Glomerular visceral epithelial cell (primary cell): ENCODE results near the gene SLC7A8.
"Not testable (repeated sequence)": the region's sequence is repeated elsewhere in the genome, so short reads cannot be mapped to it uniquely, and the experiment has no call there.

Experiments
- DNase-seq: peaks from one replicate; pipeline ENCODE4 v3.0.0-alpha.2; 2016; ENCODE audit errors: extremely low spot score

Gene SLC7A8

DNA sequence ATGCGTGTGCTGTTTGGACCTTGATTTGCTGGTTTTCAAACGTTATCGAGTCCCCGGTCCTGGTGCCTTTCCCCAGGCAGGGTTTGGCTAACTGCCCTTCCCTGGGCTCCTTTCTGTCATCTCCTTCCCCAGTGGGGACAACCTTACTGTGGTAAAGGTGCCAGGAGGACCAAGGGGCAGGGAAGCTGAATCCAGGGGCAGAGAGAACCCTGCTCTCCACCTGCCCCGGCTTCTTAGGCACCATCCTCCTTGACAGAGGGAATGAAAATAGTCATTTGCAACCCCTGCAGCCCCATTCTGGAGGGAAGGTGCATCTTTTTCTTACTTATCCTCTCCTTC is 69.4 kb downstream of the SLC7A8 start:
- DNase-seq: no peak

DNA sequence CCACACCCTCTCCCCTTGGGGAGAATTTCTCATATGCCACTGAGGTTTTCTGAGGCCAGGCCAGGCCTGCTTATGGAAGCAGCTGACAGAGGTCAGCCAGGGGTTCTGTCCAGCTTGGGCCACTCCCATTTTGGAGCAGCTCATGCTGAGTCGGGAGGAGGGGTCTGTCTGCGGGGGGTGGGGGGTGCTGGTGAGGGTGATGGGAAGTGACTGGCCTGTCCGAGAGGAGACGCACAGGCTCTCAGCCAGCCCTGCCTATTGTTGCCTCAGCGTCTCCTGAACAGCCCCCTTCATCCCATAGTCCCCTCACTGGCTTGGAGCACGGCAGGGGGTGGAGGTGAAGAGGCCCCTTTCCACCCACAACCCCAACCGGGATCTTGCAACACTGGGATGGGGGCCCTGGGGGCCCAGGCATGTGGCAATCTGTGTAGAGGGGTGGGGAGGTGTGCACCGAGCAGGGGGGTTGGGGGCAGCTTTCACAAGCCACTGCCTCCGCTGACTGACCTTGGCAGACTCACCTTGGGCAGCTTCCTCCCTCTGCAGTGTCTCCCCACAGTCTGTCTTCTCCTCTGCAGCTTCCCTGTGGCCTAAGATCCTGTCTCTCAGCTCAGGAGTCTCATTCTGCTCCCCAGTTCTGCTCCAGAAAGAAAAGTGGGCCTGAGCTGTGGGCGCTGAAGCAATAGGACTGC is 69.9 kb downstream of the SLC7A8 start:
- DNase-seq: no peak

DNA sequence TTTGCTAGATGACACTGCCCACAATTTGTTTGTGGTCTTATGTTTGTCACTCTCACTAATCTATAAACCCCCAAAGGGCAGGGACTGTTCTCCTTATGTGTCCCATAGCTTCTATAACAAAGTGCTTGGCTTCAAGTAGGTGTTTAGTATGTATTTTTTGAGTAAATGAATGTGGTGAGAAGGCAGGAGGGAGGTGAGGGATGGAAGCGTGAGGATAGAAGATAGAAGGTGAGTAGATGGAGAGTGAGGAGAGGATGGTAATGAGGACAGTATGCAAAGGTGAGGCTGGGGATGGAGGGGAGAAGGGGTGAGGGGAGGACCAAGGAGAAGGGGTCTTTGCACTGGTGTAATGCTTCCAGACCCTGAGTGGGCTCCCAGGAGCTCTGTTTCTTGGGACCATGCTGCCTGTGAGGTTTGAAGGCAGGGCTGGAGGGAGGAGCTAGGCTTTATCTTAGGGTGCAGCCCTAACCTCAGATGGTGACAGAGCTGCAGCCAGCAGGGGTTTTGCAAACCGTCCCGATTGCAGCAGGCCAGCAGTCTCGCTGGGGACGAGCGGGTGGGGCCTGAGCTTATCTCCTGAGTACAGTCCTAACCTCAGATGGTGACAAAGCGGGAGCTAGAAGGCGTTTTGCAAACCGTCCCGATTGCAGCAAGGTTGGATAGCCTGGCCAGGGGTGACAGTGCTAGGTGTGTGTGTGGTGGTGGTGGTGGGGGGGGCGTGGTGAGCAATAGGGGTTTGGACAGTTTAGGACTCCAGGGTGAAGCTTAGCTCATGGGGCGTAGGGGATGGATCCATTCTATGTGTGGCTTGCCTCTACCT is 70.9 kb downstream of the SLC7A8 start:
- no peak for DNase-seq

DNA sequence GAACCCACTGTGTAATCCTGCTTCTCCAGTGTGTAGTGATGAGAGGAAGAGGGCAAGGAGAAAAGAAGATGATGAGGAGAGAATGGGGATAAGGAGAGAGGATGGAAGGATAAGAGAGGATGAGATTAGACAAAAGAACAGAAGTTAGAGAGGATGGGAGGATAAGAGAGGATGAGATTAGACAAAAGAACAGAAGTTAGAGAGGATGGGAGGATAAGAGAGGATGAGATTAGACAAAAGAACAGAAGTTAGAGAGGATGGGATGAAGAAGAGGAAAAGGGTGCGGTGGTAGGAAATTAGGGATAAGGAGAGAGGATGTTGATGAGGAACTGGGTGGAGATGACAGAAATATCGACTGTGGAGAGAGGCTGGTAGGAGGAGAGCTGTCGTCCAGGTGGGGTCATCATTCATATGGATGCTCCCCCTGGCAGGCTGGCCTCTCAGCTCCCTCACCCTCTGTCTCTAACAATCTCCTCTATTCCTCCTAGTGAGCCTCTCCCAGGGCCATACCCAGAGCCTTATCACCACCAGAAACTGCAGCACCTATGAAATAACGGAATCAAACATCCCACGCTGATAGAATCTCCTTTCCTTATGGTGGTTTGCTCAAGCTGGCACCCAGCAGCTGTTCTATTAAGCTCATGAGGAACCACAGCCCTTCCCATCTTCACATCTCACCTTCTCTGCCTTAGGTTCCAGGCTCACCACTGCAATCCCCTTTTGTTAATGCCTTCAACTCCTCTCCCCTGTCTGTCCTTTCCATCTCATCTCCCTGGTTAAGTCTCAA is 72.7 kb downstream of the SLC7A8 start:
- no peak for DNase-seq

DNA sequence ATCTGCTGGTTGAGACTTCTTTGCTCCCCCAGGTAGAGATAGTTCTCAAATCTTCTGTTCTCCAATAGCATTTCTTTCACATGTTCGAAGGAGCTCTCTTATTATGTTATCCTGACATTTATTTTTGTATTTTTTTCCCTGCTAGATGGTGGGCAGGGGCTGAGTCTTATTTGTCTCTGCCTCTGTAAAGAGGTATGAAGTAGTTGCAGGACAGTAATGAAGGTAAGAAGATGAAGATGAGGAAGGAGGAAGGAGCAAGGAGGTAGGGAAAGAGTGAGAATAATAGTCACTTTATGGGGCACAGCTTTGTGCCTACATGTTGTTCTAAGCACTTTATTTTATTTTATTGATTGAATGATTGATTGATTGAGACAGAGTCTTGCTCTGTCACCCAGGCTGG is 73.7 kb downstream of the SLC7A8 start:
- DNase-seq: no peak

DNA sequence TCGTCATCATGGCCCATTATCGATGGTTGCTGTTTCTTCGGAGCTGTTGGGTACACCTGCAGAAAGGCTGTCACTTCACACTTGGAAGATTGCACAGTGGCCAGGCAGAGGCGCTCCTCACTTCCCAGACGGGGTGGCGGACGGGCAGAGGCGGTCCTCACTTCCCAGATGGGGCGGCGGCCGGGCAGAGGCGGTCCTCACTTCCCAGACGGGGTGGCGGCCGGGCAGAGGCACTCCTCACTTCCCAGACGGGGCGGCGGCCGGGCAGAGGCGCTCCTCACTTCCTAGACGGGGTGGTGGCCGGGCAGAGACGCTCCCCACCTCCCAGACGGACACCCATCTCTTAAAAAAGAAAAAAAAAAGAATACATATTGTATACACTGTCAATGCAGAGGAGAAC is 75.3 kb downstream of the SLC7A8 start:
- DNase-seq: not testable (repeated sequence)

DNA sequence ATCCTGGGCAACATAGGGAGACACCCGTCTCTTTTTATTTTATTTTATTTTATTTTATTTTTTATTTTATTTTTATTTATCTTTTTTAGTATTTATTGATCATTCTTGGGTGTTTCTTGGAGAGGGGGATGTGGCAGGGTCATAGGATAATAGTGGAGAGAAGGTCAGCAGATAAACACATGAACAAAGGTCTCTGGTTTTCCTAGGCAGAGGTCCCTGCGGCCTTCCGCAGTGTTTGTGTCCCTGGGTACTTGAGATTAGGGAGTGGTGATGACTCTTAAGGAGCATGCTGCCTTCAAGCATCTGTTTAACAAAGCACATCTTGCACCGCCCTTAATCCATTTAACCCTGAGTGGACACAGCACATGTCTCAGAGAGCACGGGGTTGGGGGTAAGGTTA is 75.8 kb downstream of the SLC7A8 start:
- DNase-seq: not testable (repeated sequence)

DNA sequence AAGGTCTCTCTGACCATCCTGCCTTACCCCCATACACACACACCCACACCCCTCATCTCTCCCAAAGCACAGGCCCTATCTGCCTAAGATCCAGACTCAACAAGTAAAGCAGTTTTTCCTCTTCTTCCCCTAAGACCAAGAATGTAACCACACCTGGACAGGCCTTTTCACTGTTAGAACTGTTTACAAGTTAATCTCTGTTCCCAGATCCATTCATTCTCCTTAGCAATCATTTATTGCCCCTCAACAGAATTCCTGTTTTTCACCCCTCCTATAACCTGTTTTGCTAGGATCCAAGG is 76.8 kb downstream of the SLC7A8 start:
- no peak for DNase-seq

DNA sequence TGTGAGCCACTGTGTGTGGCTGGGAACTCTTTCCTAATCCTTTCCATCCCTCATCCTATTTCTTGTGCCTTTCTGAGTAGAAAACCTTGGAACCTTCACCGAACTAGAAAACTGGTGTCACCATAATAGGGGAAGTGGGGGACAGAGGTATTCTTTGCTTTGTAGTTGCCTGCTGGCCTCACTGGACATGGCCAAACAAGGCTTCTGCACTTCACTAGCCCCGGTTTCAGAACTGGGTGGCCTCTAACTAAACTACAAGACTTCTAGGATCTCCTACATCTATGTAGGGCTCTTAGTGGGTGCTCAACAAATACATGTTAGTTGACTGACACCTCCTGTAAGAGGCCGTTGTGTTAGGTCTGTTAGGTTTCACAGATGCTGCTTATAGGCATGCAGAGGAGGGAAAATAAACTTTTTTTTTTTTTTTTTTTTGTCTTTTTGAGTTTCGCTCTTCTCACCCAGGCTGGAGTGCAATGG is 78.1 kb downstream of the SLC7A8 start:
- no peak for DNase-seq

DNA sequence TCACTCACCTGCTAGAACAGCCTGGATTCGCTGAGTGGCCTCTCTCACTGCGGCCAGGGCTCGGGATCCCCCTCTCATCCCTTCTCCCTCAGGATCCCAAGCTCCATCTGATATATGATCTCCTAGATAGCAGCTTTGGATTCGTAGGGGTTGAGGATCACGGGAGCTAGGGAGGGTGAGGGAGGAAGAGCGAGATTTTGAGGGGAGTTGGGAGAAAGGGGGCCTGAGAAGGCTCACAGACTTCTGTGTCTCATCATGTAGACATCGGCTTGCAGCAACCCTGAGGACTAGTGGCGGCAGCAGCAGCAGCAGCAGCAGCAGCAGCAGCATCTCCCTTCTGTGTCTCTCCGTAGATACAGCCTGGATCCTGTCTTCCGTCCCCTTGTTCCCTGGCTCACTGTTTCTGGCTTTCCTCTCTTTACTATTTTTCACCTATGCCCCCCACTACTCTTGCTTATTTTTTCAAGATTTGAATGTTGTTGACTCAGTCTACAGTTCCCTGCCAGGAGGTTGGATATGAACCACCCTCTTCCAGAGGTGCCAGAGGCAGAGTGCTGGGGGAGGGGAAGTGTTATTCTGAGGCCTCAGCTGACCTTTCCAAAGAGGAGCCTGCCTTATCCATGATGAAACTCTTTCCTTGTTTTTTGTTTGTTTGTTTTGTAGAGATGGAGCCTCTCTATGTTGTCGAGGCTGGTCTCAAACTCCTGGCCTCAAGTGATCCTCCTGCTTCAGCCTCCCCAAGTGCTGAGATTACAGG is 78.7 kb downstream of the SLC7A8 start, which contains the start of gene CIROP:
CIROP (minus strand) TSS at position 399 of the 757 bp plus-strand sequence; CDS start at position 330, 69 bp downstream.
- DNase-seq: no peak

DNA sequence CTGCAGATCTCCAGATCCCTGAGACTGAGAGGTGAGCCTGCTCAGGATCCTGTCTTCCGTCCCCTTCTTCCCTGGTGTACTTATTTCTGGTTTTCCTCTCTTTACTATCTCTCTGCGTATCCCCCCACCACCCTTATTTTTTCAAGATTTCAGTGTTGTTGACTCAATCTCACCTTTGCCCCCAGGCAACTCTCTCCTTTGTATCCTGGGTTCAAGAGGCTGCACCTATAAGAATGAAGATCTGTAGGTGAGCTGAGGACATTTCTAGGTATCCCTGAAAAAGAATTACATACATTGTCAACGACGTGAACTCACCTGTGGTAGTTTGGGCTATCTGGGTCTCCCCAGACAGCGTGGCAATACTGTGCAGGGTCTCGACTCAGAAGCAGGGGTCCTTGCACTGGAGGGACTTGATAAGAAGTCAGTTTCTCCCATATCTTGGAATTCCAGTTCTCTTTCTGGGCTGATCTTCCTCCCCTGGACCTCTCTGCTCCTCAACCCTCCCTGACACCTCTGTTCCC is 79.3 kb downstream of the SLC7A8 start:
- DNase-seq: no peak

DNA sequence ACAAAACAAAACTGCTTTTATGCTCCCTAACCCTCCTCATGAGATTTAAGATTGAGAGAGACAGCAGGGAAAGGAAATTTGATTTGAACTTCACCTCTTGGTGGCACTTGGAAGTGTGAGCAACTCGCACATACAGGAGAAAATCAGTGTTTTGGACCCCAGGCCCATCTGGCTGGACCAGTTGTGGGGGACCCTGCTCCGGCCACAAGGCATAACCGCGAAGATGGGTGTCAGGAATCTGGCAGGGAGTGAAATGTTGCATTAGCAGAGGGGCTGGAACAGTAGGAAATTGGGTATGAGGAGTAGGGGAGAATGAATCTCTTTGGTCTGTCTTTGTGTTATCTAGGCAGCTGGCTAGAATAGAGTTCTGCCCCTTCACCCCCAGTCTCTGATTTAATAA is 79.9 kb downstream of the SLC7A8 start:
- DNase-seq: no peak

DNA sequence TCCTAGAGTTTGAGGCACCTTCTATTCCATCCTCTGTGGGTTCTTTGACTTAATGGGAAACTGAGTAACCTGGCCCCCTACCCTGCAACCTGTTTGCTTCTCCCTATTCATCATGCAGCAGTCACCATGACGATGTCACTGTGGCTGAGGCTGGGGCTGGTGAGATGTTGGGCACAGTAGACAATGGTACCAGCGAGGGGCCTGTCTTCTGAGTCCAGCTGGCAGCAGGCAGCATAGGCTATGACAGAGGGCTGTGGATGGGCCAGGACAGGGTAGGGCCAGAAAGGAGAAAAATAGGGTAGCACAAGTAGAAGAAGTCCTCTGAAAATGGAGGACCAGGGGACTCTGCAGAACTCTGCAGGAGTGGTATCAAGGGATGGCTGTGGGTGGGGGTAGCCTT is 80.7 kb downstream of the SLC7A8 start:
- no peak for DNase-seq

DNA sequence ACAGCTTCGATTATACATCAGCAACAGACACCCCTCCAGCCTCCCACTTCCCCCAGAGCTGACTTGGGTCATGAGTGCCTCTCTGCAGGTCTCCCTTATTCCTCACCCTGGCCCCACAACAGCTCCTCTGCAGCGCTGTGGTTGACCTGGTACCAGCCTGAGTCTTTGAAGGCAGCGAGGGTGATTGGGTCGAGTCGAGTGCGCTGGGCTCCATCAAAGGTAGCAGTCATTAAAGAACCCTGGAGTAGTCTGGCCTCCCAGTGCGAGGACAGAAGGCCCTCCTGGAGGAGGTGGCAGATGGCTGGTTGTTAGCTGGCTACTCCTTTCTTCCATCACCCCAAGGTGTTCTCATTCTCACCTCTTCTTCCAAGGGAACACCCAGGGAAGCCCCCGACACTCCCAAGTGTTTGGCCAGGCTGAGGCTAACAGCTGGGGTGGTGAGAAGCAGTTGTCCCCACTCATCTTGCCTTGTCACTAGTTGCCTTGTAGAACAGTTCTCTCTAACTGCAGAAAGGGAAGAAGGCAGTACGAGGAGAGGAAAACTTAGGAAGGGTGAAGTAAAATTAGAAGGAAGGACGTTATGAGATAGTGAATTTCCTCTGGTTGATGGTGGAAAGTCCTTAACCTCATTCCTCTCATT is 81.4 kb downstream of the SLC7A8 start:
- no peak for DNase-seq

DNA sequence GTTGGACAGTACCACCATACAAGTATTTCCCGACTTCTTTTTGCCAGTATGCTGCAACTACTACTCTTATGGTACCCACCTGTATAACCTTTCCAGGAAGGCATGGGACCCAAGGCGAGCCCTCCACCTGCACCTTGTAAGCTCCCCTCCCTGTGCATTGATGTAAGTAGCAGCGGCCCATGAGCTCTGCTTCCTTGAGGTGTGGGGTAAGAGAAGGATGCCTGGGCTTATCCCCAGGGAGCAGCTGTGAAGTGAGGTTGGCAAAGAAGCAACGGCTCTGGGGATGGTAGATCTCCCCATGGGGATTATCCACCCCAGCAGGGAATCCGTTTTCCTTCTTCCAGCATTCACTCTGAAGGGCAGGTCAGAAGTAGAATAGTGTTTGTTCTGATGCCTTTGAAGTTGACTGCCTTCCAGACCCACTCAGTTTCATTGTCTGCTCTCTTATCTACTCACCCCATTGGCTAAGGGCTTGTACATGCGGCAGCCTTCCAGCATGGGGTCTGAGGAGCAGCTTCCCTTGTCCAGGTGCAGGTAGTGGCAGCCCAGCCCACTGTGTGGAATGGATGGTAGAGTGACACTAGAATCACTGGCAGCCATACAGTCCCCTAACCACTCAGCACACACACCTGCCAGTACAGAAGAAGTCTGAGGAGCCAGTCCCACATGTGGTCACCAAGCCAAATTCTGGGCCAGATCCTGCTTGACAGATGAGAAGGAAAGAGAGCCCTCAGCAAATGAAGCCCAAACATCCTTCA is 82.1 kb downstream of the SLC7A8 start:
- DNase-seq: no peak

DNA sequence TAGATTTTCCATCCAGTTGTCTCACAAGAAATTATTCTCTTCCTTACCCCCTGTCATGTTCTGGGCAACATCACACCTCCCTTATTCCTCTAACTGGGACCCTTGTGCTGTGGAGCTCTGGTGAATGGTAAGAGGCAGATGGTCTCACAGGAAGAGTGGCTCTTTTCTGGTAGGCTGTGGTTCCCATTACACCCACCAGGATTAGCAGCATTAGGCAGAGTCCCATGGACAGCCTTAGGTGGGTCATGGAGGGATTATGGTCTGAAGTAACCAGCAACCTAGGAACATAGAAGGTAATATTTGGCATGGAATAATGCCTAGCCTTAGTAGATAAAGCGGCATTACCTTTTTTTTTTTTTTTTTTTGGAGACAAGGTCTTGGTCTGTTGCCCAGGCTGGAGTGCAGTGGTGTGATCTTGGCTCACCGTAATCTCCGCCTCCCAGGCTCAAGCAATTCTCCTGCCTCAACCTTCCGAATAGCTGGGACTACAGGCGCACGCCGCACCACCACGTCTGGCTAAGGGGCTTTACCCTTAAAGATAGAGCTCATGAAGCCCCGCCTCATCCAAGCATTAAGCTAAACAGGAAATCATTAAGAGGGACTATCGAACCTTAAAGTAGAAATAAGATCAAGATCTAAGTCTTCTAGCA is 84.1 kb downstream of the SLC7A8 start:
- DNase-seq: no peak

DNA sequence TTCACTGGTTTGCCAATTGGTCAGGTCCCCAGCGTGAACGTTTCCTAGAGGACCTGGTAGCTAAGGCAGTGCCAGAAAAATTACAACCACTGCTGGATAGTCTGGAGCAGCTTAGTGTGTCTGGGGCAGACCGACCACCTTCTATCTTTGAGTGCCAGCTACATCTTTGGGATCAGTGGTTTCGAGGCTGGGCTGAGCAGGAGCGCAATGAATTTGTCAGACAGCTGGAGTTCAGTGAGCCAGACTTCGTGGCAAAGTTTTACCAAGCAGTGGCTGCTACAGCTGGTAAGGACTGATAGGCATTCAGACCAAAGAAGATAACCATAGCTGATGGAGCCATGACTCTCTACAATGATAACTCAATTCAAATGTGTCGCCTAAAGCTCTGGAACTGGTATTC is 85.7 kb downstream of the SLC7A8 start:
- no peak for DNase-seq

DNA sequence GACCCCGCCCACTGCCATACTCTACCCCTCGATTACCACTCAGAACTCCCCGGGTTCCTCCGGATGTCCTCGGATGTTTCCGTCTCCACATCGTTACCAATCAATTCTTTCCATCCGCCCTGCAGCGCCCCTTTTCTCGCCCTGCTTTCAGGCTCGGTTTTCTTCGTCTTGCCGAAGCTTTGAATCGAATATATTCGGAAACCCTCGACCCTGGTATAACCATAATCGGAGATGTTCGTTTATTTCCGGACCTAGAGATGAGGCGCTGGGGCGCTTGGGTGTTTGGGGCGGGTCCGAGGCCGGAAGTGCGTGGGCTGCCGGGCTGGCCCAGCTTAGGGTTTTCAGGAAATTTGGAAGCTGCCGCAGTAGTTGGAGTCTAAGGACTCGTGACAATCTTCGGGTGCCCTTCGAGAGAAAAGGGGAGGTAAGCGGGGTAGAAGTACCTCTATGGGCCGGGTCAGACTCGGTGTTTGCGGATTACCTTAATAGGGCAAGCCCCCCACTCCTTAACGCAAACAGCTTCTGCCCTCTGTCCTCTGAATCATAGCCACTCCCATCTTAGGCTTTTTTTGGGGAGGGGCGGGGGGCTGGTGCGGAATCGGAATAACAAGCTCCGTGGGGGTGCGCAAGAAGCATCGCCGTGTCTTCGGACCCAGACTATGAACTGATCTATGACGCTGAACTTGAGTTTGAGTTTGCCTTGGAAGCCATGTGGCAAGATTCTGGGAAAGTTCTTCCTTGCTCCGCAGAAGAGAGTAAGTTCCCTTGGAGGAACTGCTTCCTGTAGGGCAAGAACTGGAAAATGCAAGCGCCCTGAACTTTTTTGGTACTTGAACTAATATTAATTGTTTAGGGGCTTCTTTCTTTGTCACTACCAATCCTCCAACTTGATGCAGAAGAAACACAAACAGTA is 88.0 kb downstream of the SLC7A8 start, which contains the start of gene C14orf119:
C14orf119 (plus strand) TSS at position 310 of the 913 bp plus-strand sequence. CDS start 2,154 bp downstream, outside the sequence.
- DNase-seq: peak; percentile 100
